Panc1 (cell line): Measurements from ENCODE around the gene TGFBI. TPM values are rescaled to one million over a fixed set of nuclear protein-coding genes. Genes with fewer than 3 reads are reported as not detected.
A peak's percentile ranks its signal among the peaks of the same experiment; 100 is the strongest.

ENCODE experiments used
- ATAC-seq: fragments of 200-7000 bp; cut with Tn5 transposase; 2 replicates; pipeline ENCODE4 v1.9.1; 2020; ENCODE audit warnings: mild to moderate bottlenecking, moderate library complexity
- BruUV-seq: library from RNA; stranded (reverse); fragments of 400-500 nt; replicated peaks from 2 replicates; lab custom pipeline; 2021; lab: Mats Ljungman, UMichigan
- CTCF ChIA-PET: fragments of 300-600 bp; sonication (Branson Sonifier 250); formaldehyde crosslinking; loops from one replicate; lab custom pipeline; 2022; ENCODE audit warnings: antibody characterized with exemption; lab: Charles Lee
- POLR2A ChIA-PET: fragments of 300-600 bp; sonication (Branson Sonifier 250); formaldehyde crosslinking; loops from one replicate; lab custom pipeline; 2022; ENCODE audit warnings: antibody characterized with exemption; lab: Charles Lee
- DNase-seq: peaks from one replicate; pipeline ENCODE4 v3.0.0-alpha.2; 2010; ENCODE audit warnings: low read depth, low spot score
- H3K27ac ChIP-seq: 2 replicates; pipeline ENCODE4 v1.5.1; 2011; ENCODE audit warnings: mild to moderate bottlenecking, low read length, inconsistent platforms
- H3K27me3 ChIP-seq: fragments of 200-500 bp; sonication (Bioruptor generic); 2 replicates; pipeline ENCODE4 v1.6.0; 2014; ENCODE audit warnings: low read length, inconsistent platforms; ENCODE audit not compliant: control insufficient read depth, insufficient read depth
- H3K36me3 ChIP-seq: fragments of 200-500 bp; sonication (Bioruptor generic); 2 replicates; pipeline ENCODE4 v1.5.1; 2014; ENCODE audit warnings: inconsistent platforms, mild to moderate bottlenecking, low read length, moderate library complexity; ENCODE audit not compliant: control insufficient read depth, insufficient read depth
- H3K4me1 ChIP-seq: 2 replicates; pipeline ENCODE4 v1.5.1; 2011; ENCODE audit warnings: inconsistent platforms, mild to moderate bottlenecking, low read length, moderate library complexity; ENCODE audit not compliant: control insufficient read depth, insufficient read depth
- H3K4me3 ChIP-seq, 2 experiments: 2 replicates each; pipeline ENCODE4 v1.5.1; 2011 to 2012; ENCODE audit warnings: low read depth in 2 of 2, low read length in 2 of 2, mild to moderate bottlenecking in 2 of 2, inconsistent platforms in 1 of 2, moderate library complexity in 1 of 2
- H3K9me3 ChIP-seq: fragments of 200-500 bp; sonication (Bioruptor generic); 2 replicates; pipeline ENCODE4 v1.5.1; 2014; ENCODE audit warnings: low read depth, mild to moderate bottlenecking, inconsistent platforms, low read length, moderate library complexity; ENCODE audit not compliant: control insufficient read depth, insufficient read depth
- CTCF ChIP-seq: fragments of 450-650 bp; IDR thresholded peaks from 2 replicates; pipeline ENCODE4 v1.5.1; 2017; ENCODE audit warnings: mild to moderate bottlenecking
- POLR2AphosphoS5 ChIP-seq: IDR thresholded peaks from 2 replicates; pipeline ENCODE4 v1.6.1; 2012; ENCODE audit warnings: mild to moderate bottlenecking, low read depth, low read length, moderate library complexity
- REST ChIP-seq, 2 experiments: IDR thresholded peaks; 2 replicates each; pipeline ENCODE4 v1.6.1; 2011 to 2012; ENCODE audit warnings: low read depth in 2 of 2, control low read depth in 1 of 2, low read length in 1 of 2, mild to moderate bottlenecking in 1 of 2, moderate library complexity in 1 of 2; ENCODE audit not compliant: insufficient read depth in 1 of 2
- SIN3A ChIP-seq: IDR thresholded peaks from 2 replicates; pipeline ENCODE4 v1.6.1; 2012; ENCODE audit warnings: low read depth, mild to moderate bottlenecking, low read length, moderate library complexity, borderline replicate concordance; ENCODE audit not compliant: insufficient read depth
- TCF7L2 ChIP-seq: IDR thresholded peaks from 2 replicates; pipeline ENCODE4 v1.6.1; 2011; ENCODE audit warnings: mild to moderate bottlenecking, low read depth, low read length, inconsistent platforms
- in situ Hi-C: cut with HindIII; loops from 2 replicates; pipeline ENCODE4 v1.10.0; 2016; ENCODE audit warnings: low sequenced_read_pairs, low pct_unique_long_range_greater_than_20kb
- intact Hi-C: fragments of 100-400 bp; cut with micrococcal nuclease; formaldehyde crosslinking; loops from one replicate; pipeline ENCODE4 v1.10.0; 2022; ENCODE audit not compliant: unreplicated experiment
- total RNA-seq: library from RNA; stranded (reverse); gene quantifications from one replicate; pipeline ENCODE4 v1.2.1, GENCODE V29; 2021; ENCODE audit not compliant: unreplicated experiment

Gene TGFBI
- total RNA-seq, 1 experiment from 2014 or later: 314 TPM

GRCh38 chr5:136058039-136058971 lies 29.5 kb downstream of the TGFBI start:
- Histone ChIP-seq H3K27me3 (no peaks in the 10 kb centered on the region), H3K9me3 (no peaks in the 10 kb centered on the region), H3K4me1 (peaks cover 38% of the 10 kb centered on the region), H3K36me3 (peaks cover 10% of the 10 kb centered on the region), H3K4me3 (peak overlapping the region in 1 of 2 experiments; percentile 15; a peak in 2 of 4 replicates), H3K27ac (peak overlapping the region; percentile 71)
- ChIA-PET POLR2A (no interaction called here), CTCF (interaction anchor here (0.6 to 0.7 kb wide), 3 partner anchors 32 to 137 kb away, joined by 3 to 4 read pairs (median 3); partner anchors contain the start of gene SMAD5)
- peak; percentile 89 for DNase-seq
- TF ChIP-seq CTCF (peak; percentile 20), TCF7L2 (peak; percentile 64), SIN3A (no peak), POLR2AphosphoS5 (peak; percentile 41; the same call in 1 of the 2 replicates)
- peak; percentile 85 for ATAC-seq
- BruUV-seq: no TSS peak
- intact Hi-C loops: no loop called here
- in situ Hi-C loops: no loop called here

- intact Hi-C loops (no loop called here), in situ Hi-C loops (no loop called here)
- ChIA-PET CTCF (no interaction called here), POLR2A (no interaction called here)
- BruUV-seq: no TSS peak
- H3K27me3 ChIP-seq: no peaks in the 10 kb centered on the region
- peaks cover 32% of the 10 kb centered on the region for H3K4me1 ChIP-seq
- H3K9me3 ChIP-seq: no peaks in the 10 kb centered on the region
- H3K36me3 ChIP-seq: peaks cover 10% of the 10 kb centered on the region
- no peak overlapping the region for H3K4me3 ChIP-seq
- DNase-seq: no peak
- TF ChIP-seq SIN3A: no peak
- no peak for TF ChIP-seq CTCF
- TF ChIP-seq REST (IDR thresholded peaks at IDR 0.05; ENCODE audit: insufficient read depth in 1 of 2, low read depth in 2 of 2, low read length in 1 of 2): no peak
- no peak for TF ChIP-seq TCF7L2
- no peak for TF ChIP-seq POLR2AphosphoS5
- ATAC-seq: no peak
- peak overlapping the region; percentile 71 for H3K27ac ChIP-seq
Measured at GRCh38 chr5:136058972-136059354, 30.2 kb downstream of the TGFBI start.
